Endothelial cell of umbilical vein (primary cell): ENCODE data around the gene HES7. TPM values are rescaled to one million over a fixed set of nuclear protein-coding genes. Genes with fewer than 3 reads are reported as not detected.
A peak's percentile ranks its signal among the peaks of the same experiment; 100 is the strongest.

Experiments used
- BruUV-seq: library from RNA; stranded (reverse); fragments of 400-500 nt; replicated peaks from 2 replicates; lab custom pipeline; 2021; lab: Mats Ljungman, UMichigan
- CTCF ChIA-PET: fragments of 300-600, 350-600 bp; sonication (Branson Sonifier 250); formaldehyde crosslinking; loops from one replicate; lab custom pipeline; 2021; ENCODE audit warnings: antibody characterized with exemption, inconsistent platforms; lab: Charles Lee
- POLR2A ChIA-PET: fragments of 300-600, 350-600 bp; sonication (Branson Sonifier 250); formaldehyde crosslinking; loops from one replicate; lab custom pipeline; 2021; ENCODE audit warnings: antibody characterized with exemption, inconsistent platforms; lab: Charles Lee
- DNase-seq: peaks from one replicate; pipeline ENCODE4 v3.0.0-alpha.2; 2011; ENCODE audit warnings: low read depth, low spot score
- FAIRE-seq: peaks from 2 replicates; lab custom pipeline; 2011; peaks lifted over from hg19 to GRCh38; lab: Jason Lieb, UNC
- H2AFZ ChIP-seq: 2 replicates; pipeline ENCODE4 v1.6.0; 2012; ENCODE audit warnings: low read depth, low read length, control low read depth, inconsistent platforms
- H3K27ac ChIP-seq: 2 replicates; pipeline ENCODE4 v1.5.1; 2011; ENCODE audit warnings: low read depth, mild to moderate bottlenecking, control low read depth, low read length, moderate library complexity; ENCODE audit not compliant: insufficient read depth
- H3K27me3 ChIP-seq, 2 experiments: 2 replicates each; pipeline versions ENCODE4 v1.6.0 to v1.6.1; 2011; ENCODE audit warnings: low read length in 2 of 2, mixed read lengths in 1 of 2; ENCODE audit not compliant: control insufficient read depth in 2 of 2, insufficient read depth in 2 of 2
- H3K36me3 ChIP-seq, 2 experiments: 2 replicates in 1 of 2; 3 replicates in 1 of 2; pipeline ENCODE4 v1.5.1; 2011; ENCODE audit warnings: low read length in 2 of 2, mild to moderate bottlenecking in 1 of 2, moderate library complexity in 1 of 2; ENCODE audit not compliant: control insufficient read depth in 2 of 2, insufficient read depth in 2 of 2; ENCODE audit errors: extremely low read depth in 1 of 2
- H3K4me1 ChIP-seq: 3 replicates; pipeline ENCODE4 v1.5.1; 2011; ENCODE audit warnings: mild to moderate bottlenecking, low read length; ENCODE audit not compliant: control insufficient read depth, insufficient read depth; ENCODE audit errors: extremely low read depth
- H3K4me2 ChIP-seq: 2 replicates; pipeline ENCODE4 v1.6.1; 2011; ENCODE audit warnings: low read length, control low read depth, mixed read lengths; ENCODE audit not compliant: insufficient read depth
- H3K4me3 ChIP-seq, 3 experiments: fragments of 200-600 bp in 1 of 3; sonication (generic), shearing (Covaris generic) in 1 of 3; replicated peaks in 1 of 3; 2 replicates each; pipeline ENCODE4 v1.5.1; 2011 to 2016; ENCODE audit warnings: control low read depth in 3 of 3, low read length in 3 of 3, mild to moderate bottlenecking in 2 of 3, inconsistent platforms in 1 of 3, low read depth in 1 of 3, moderate library complexity in 1 of 3; ENCODE audit not compliant: insufficient read depth in 1 of 3
- H3K79me2 ChIP-seq: 2 replicates; pipeline ENCODE4 v1.6.0; 2012; ENCODE audit warnings: low read length, inconsistent platforms; ENCODE audit not compliant: control insufficient read depth, insufficient read depth
- H3K9ac ChIP-seq: replicated peaks from 2 replicates; pipeline ENCODE3; 2011; ENCODE audit warnings: low read length, control low read depth; ENCODE audit not compliant: insufficient read depth; ENCODE audit errors: extremely low read depth
- H3K9me1 ChIP-seq: replicated peaks from 3 replicates; pipeline ENCODE4 v1.6.0; 2011; ENCODE audit warnings: mild to moderate bottlenecking, low read length; ENCODE audit not compliant: control insufficient read depth, insufficient read depth; ENCODE audit errors: extremely low read depth
- H3K9me3 ChIP-seq: replicated peaks from 2 replicates; pipeline ENCODE4 v1.5.1; 2012; ENCODE audit warnings: low read length, inconsistent platforms; ENCODE audit not compliant: control insufficient read depth, insufficient read depth
- H4K20me1 ChIP-seq: replicated peaks from 2 replicates; pipeline ENCODE3; 2011; ENCODE audit warnings: mild to moderate bottlenecking, low read length; ENCODE audit not compliant: control insufficient read depth, insufficient read depth; ENCODE audit errors: extremely low read depth
- CTCF ChIP-seq, 2 donors: IDR thresholded peaks; 1 replicate in 1 of 2; 2 replicates in 1 of 2; pipeline ENCODE4 v1.5.1; 2011; ENCODE audit warnings: low read length in 2 of 2, mild to moderate bottlenecking in 2 of 2, moderate library complexity in 2 of 2, control low read depth in 1 of 2, inconsistent platforms in 1 of 2, low read depth in 1 of 2; ENCODE audit not compliant: insufficient read depth in 1 of 2; ENCODE audit errors: extremely low read depth in 1 of 2
- EZH2 ChIP-seq: IDR thresholded peaks from 2 replicates; pipeline ENCODE4 v1.6.1; 2012; ENCODE audit warnings: borderline replicate concordance, low read depth, mild to moderate bottlenecking, moderate library complexity, low read length, inconsistent platforms; ENCODE audit not compliant: severe bottlenecking
- FOS ChIP-seq: IDR thresholded peaks from 2 replicates; pipeline ENCODE4 v1.6.1; 2011; ENCODE audit warnings: mild to moderate bottlenecking, low read length, moderate library complexity, borderline replicate concordance; ENCODE audit not compliant: insufficient read depth
- GATA2 ChIP-seq: IDR thresholded peaks from 2 replicates; pipeline ENCODE4 v1.7.0; 2011; ENCODE audit warnings: low read depth, mild to moderate bottlenecking, moderate library complexity, mixed read lengths, low read length; ENCODE audit not compliant: insufficient read length, insufficient read depth
- POLR2A ChIP-seq: IDR thresholded peaks from 2 replicates; pipeline ENCODE4 v1.6.1; 2012; ENCODE audit warnings: low read depth, mild to moderate bottlenecking, control low read depth, low read length
- dilution Hi-C: fragments of 300-500 bp; cut with MboI; formaldehyde crosslinking; loops from one replicate; pipeline ENCODE4 v1.15.0; 2019; ENCODE audit warnings: low sequenced_read_pairs; ENCODE audit not compliant: extremely low pct_ligation_motif_present
- intact Hi-C: fragments of 100-400 bp; cut with micrococcal nuclease; formaldehyde crosslinking; loops from one replicate; pipeline ENCODE4 v1.10.0; 2022
- polyA plus RNA-seq, 4 experiments: library from polyadenylated mRNA; depleted of rRNA in 3 of 4; stranded (reverse) in 3 of 4; unstranded in 1 of 4; fragments of >200 nt; gene quantifications; 2 replicates each; pipeline versions ENCODE4 v1.2.1 to v1.2.3, GENCODE V29; 2011 to 2012; ENCODE audit warnings: missing spikeins in 1 of 4
- total RNA-seq: library from RNA; stranded (reverse); gene quantifications from 2 replicates; pipeline ENCODE4 v1.2.3, GENCODE V29; 2021

Gene HES7
- total and polyA plus RNA-seq, 2 donors (not counting 3 experiments of a cell fraction or from before 2014, with no cell fraction given), result 0.19 to 0.51 TPM

GRCh38 chr17:8154608-8155155, 30.8 kb upstream of the HES7 start:
- ChIA-PET CTCF (interaction anchor here (0.6 to 2.0 kb wide), 4 partner anchors 13 to 36 kb away, joined by 3 to 11 read pairs (median 3); no protein-coding TSS in a partner anchor), POLR2A (interaction anchor here (1.8 kb wide), 1 partner anchor 19 kb away, joined by 17 read pairs; no protein-coding TSS in a partner anchor)
- peaks cover 0 to 6% of the 10 kb centered on the region in 2 experiments for H3K36me3 ChIP-seq
- intact Hi-C loops (loop anchor here (1.0 kb wide), 2 partner anchors 35 to 267 kb away; no protein-coding TSS in a partner anchor), dilution Hi-C loops (no loop called here)
- peaks cover 8% of the 10 kb centered on the region for H3K79me2 ChIP-seq
- H3K9ac ChIP-seq, result peak overlapping the region; percentile 68
- DNase-seq (no peak), FAIRE-seq (no peak)
- H3K27me3 ChIP-seq, result no peaks in the 10 kb centered on the region
- peak overlapping the region; percentile 9 for H3K4me2 ChIP-seq
- H3K9me3 ChIP-seq, result no peaks in the 10 kb centered on the region
- no peaks in the 10 kb centered on the region for H4K20me1 ChIP-seq
- peak overlapping the region; percentile 99 for H3K27ac ChIP-seq
- H2AFZ ChIP-seq, result no peak overlapping the region
- no peak overlapping the region for H3K4me3 ChIP-seq
- H3K9me1 ChIP-seq, result no peaks in the 10 kb centered on the region
- no TSS peak for BruUV-seq
- peaks cover 48% of the 10 kb centered on the region for H3K4me1 ChIP-seq
- TF ChIP-seq EZH2 (no peak), CTCF (IDR thresholded peaks at IDR 0.05; ENCODE audit: extremely low read depth in 1 of 2, insufficient read depth in 1 of 2, low read depth in 1 of 2, low read length in 2 of 2) (no peak), GATA2 (no peak), FOS (no peak), POLR2A (no peak)
